Endothelial cell of umbilical vein (primary cell): ENCODE results near the gene JARID2. TPM values are rescaled to one million over a fixed set of nuclear protein-coding genes. Genes with fewer than 3 reads are reported as not detected.

Experiments
- BruUV-seq: library from RNA; stranded (reverse); fragments of 400-500 nt; replicated peaks from 2 replicates; lab custom pipeline; 2021; lab: Mats Ljungman, UMichigan
- CTCF ChIA-PET: fragments of 300-600, 350-600 bp; sonication (Branson Sonifier 250); formaldehyde crosslinking; loops from one replicate; lab custom pipeline; 2021; ENCODE audit warnings: antibody characterized with exemption, inconsistent platforms; lab: Charles Lee
- POLR2A ChIA-PET: fragments of 300-600, 350-600 bp; sonication (Branson Sonifier 250); formaldehyde crosslinking; loops from one replicate; lab custom pipeline; 2021; ENCODE audit warnings: antibody characterized with exemption, inconsistent platforms; lab: Charles Lee
- DNase-seq: peaks from one replicate; pipeline ENCODE4 v3.0.0-alpha.2; 2011; ENCODE audit warnings: low read depth, low spot score
- FAIRE-seq: peaks from 2 replicates; lab custom pipeline; 2011; peaks lifted over from hg19 to GRCh38; lab: Jason Lieb, UNC
- H2AFZ ChIP-seq: 2 replicates; pipeline ENCODE4 v1.6.0; 2012; ENCODE audit warnings: low read depth, low read length, control low read depth, inconsistent platforms
- H3K27ac ChIP-seq: 2 replicates; pipeline ENCODE4 v1.5.1; 2011; ENCODE audit warnings: low read depth, mild to moderate bottlenecking, control low read depth, low read length, moderate library complexity; ENCODE audit not compliant: insufficient read depth
- H3K27me3 ChIP-seq, 2 experiments: 2 replicates each; pipeline versions ENCODE4 v1.6.0 to v1.6.1; 2011; ENCODE audit warnings: low read length in 2 of 2, mixed read lengths in 1 of 2; ENCODE audit not compliant: control insufficient read depth in 2 of 2, insufficient read depth in 2 of 2
- H3K36me3 ChIP-seq, 2 experiments: 2 replicates in 1 of 2; 3 replicates in 1 of 2; pipeline ENCODE4 v1.5.1; 2011; ENCODE audit warnings: low read length in 2 of 2, mild to moderate bottlenecking in 1 of 2, moderate library complexity in 1 of 2; ENCODE audit not compliant: control insufficient read depth in 2 of 2, insufficient read depth in 2 of 2; ENCODE audit errors: extremely low read depth in 1 of 2
- H3K4me1 ChIP-seq: 3 replicates; pipeline ENCODE4 v1.5.1; 2011; ENCODE audit warnings: mild to moderate bottlenecking, low read length; ENCODE audit not compliant: control insufficient read depth, insufficient read depth; ENCODE audit errors: extremely low read depth
- H3K4me2 ChIP-seq: 2 replicates; pipeline ENCODE4 v1.6.1; 2011; ENCODE audit warnings: low read length, control low read depth, mixed read lengths; ENCODE audit not compliant: insufficient read depth
- H3K4me3 ChIP-seq, 3 experiments: fragments of 200-600 bp in 1 of 3; sonication (generic), shearing (Covaris generic) in 1 of 3; replicated peaks in 1 of 3; 2 replicates each; pipeline ENCODE4 v1.5.1; 2011 to 2016; ENCODE audit warnings: control low read depth in 3 of 3, low read length in 3 of 3, mild to moderate bottlenecking in 2 of 3, inconsistent platforms in 1 of 3, low read depth in 1 of 3, moderate library complexity in 1 of 3; ENCODE audit not compliant: insufficient read depth in 1 of 3
- H3K79me2 ChIP-seq: 2 replicates; pipeline ENCODE4 v1.6.0; 2012; ENCODE audit warnings: low read length, inconsistent platforms; ENCODE audit not compliant: control insufficient read depth, insufficient read depth
- H3K9ac ChIP-seq: replicated peaks from 2 replicates; pipeline ENCODE3; 2011; ENCODE audit warnings: low read length, control low read depth; ENCODE audit not compliant: insufficient read depth; ENCODE audit errors: extremely low read depth
- H3K9me1 ChIP-seq: replicated peaks from 3 replicates; pipeline ENCODE4 v1.6.0; 2011; ENCODE audit warnings: mild to moderate bottlenecking, low read length; ENCODE audit not compliant: control insufficient read depth, insufficient read depth; ENCODE audit errors: extremely low read depth
- H3K9me3 ChIP-seq: replicated peaks from 2 replicates; pipeline ENCODE4 v1.5.1; 2012; ENCODE audit warnings: low read length, inconsistent platforms; ENCODE audit not compliant: control insufficient read depth, insufficient read depth
- H4K20me1 ChIP-seq: replicated peaks from 2 replicates; pipeline ENCODE3; 2011; ENCODE audit warnings: mild to moderate bottlenecking, low read length; ENCODE audit not compliant: control insufficient read depth, insufficient read depth; ENCODE audit errors: extremely low read depth
- CTCF ChIP-seq, 2 donors: IDR thresholded peaks; 1 replicate in 1 of 2; 2 replicates in 1 of 2; pipeline ENCODE4 v1.5.1; 2011; ENCODE audit warnings: low read length in 2 of 2, mild to moderate bottlenecking in 2 of 2, moderate library complexity in 2 of 2, control low read depth in 1 of 2, inconsistent platforms in 1 of 2, low read depth in 1 of 2; ENCODE audit not compliant: insufficient read depth in 1 of 2; ENCODE audit errors: extremely low read depth in 1 of 2
- EZH2 ChIP-seq: IDR thresholded peaks from 2 replicates; pipeline ENCODE4 v1.6.1; 2012; ENCODE audit warnings: borderline replicate concordance, low read depth, mild to moderate bottlenecking, moderate library complexity, low read length, inconsistent platforms; ENCODE audit not compliant: severe bottlenecking
- FOS ChIP-seq: IDR thresholded peaks from 2 replicates; pipeline ENCODE4 v1.6.1; 2011; ENCODE audit warnings: mild to moderate bottlenecking, low read length, moderate library complexity, borderline replicate concordance; ENCODE audit not compliant: insufficient read depth
- GATA2 ChIP-seq: IDR thresholded peaks from 2 replicates; pipeline ENCODE4 v1.7.0; 2011; ENCODE audit warnings: low read depth, mild to moderate bottlenecking, moderate library complexity, mixed read lengths, low read length; ENCODE audit not compliant: insufficient read length, insufficient read depth
- JUN ChIP-seq: IDR thresholded peaks from 2 replicates; pipeline ENCODE4 v1.6.1; 2011; ENCODE audit warnings: borderline replicate concordance, low read depth; ENCODE audit not compliant: insufficient read length, insufficient read depth
- MAX ChIP-seq: IDR thresholded peaks from 2 replicates; pipeline ENCODE4 v1.6.1; 2011; ENCODE audit not compliant: insufficient read depth, insufficient read length
- MYC ChIP-seq: IDR thresholded peaks from one replicate; pipeline ENCODE4 v1.6.1; 2011; ENCODE audit warnings: mild to moderate bottlenecking, low read depth, low read length
- POLR2A ChIP-seq: IDR thresholded peaks from 2 replicates; pipeline ENCODE4 v1.6.1; 2012; ENCODE audit warnings: low read depth, mild to moderate bottlenecking, control low read depth, low read length
- POLR2AphosphoS5 ChIP-seq: IDR thresholded peaks from 2 replicates; pipeline ENCODE4 v1.6.1; 2012; ENCODE audit warnings: low read depth, mild to moderate bottlenecking, control low read depth, low read length, moderate library complexity; ENCODE audit not compliant: insufficient read depth
- dilution Hi-C: fragments of 300-500 bp; cut with MboI; formaldehyde crosslinking; loops from one replicate; pipeline ENCODE4 v1.15.0; 2019; ENCODE audit warnings: low sequenced_read_pairs; ENCODE audit not compliant: extremely low pct_ligation_motif_present
- intact Hi-C: fragments of 100-400 bp; cut with micrococcal nuclease; formaldehyde crosslinking; loops from one replicate; pipeline ENCODE4 v1.10.0; 2022
- polyA plus RNA-seq, 4 experiments: library from polyadenylated mRNA; depleted of rRNA in 3 of 4; stranded (reverse) in 3 of 4; unstranded in 1 of 4; fragments of >200 nt; gene quantifications; 2 replicates each; pipeline versions ENCODE4 v1.2.1 to v1.2.3, GENCODE V29; 2011 to 2012; ENCODE audit warnings: missing spikeins in 1 of 4
- total RNA-seq: library from RNA; stranded (reverse); gene quantifications from 2 replicates; pipeline ENCODE4 v1.2.3, GENCODE V29; 2021

Gene JARID2
- total and polyA plus RNA-seq, 2 donors (not counting 3 experiments of a cell fraction or from before 2014, with no cell fraction given), result 2.9 to 10.6 TPM

GRCh38 chr6:15357782-15358181 is 111.9 kb downstream of the JARID2 start:
- H3K4me2 ChIP-seq, result no peak overlapping the region
- intact Hi-C loops, result no loop called here
- H3K79me2 ChIP-seq, result no peaks in the 10 kb centered on the region

More at GRCh38 chr6:15357782-15358181, 111.9 kb downstream of the JARID2 start:
- H3K9me1 ChIP-seq, result no peaks in the 10 kb centered on the region
- no TSS peak for BruUV-seq
- H3K9me3 ChIP-seq, result no peaks in the 10 kb centered on the region
- no peak for FAIRE-seq
- no peak overlapping the region for H3K4me3 ChIP-seq
- POLR2A ChIA-PET, result no interaction called here
- DNase-seq, result no peak
- H3K27ac ChIP-seq, result no peak overlapping the region
- TF ChIP-seq FOS, result no peak
- no peak for TF ChIP-seq MYC
- TF ChIP-seq POLR2AphosphoS5, result no peak
- TF ChIP-seq EZH2, result no peak
- no peak for TF ChIP-seq JUN
- no peak for TF ChIP-seq MAX
- TF ChIP-seq CTCF (IDR thresholded peaks at IDR 0.05; ENCODE audit: extremely low read depth in 1 of 2, insufficient read depth in 1 of 2, low read depth in 1 of 2, low read length in 2 of 2), result no peak
- TF ChIP-seq GATA2, result no peak
- TF ChIP-seq POLR2A, result no peak
- peaks cover 5% of the 10 kb centered on the region for H3K4me1 ChIP-seq
- no peak overlapping the region for H2AFZ ChIP-seq
- CTCF ChIA-PET, result interaction anchor here (1.5 kb wide), 1 partner anchor 9 kb away, joined by 4 read pairs; no protein-coding TSS in a partner anchor
- peaks cover 1% of the 10 kb centered on the region for H4K20me1 ChIP-seq
- dilution Hi-C loops, result no loop called here
- H3K36me3 ChIP-seq, result no peaks in the 10 kb centered on the region
- H3K9ac ChIP-seq, result no peak overlapping the region
- no peaks in the 10 kb centered on the region for H3K27me3 ChIP-seq
